ENCODE data around the gene PSMD10. TPM values are rescaled to one million over a fixed set of nuclear protein-coding genes. Genes with fewer than 3 reads are reported as not detected.

PSMD10 gene
- total RNA-seq, 2 experiments from 2014 or later, result 42.3 to 42.6 TPM

DNA sequence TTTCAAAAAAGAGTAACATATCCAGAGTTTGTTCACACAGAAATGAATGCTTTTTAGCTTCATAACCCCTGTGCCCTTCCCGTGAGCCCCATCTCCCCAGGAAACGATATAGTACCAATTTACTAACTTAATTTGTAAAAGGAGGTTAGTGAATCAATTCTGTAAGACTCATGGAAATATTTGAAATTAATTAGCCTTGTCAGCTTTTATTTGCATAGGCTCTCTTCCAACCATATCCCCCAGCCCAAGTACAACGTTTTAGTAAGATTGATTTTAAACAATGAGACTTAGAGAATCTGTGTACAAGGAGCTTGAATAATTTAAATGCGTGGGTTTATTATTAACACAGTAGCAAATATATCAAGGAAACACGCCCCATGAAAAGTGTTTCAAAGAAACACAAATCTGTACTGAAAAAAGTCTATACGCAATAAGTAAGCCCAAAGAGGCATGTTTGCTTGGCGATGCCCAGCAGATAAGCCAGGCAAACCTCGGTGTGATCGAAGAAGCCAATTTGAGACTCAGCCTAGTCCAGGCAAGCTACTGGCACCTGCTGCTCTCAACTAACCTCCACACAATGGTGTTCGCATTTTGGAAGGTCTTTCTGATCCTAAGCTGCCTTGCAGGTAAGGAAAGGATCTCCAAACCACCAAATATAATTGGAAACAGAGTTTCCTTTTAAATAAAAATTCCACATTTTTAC lies 46.6 kb downstream of the PSMD10 start, which contains the start of gene VSIG1:
Gene VSIG1, plus strand, starts transcription at position 512 of the 703 bp plus-strand sequence. Its CDS starts 66 bp downstream, at position 578.
- no peak for DNase-seq
- H3K9me3 Mint-ChIP-seq, result no peaks in the 10 kb centered on the region
- no peak within 1 kb of the TSS for H3K4me3 Mint-ChIP-seq
- H3K36me3 Mint-ChIP-seq, result no peaks in the 10 kb centered on the region
- peaks cover 4% of the 10 kb centered on the region for H3K4me1 Mint-ChIP-seq
- no peaks in the 10 kb centered on the region for H3K27me3 Mint-ChIP-seq
- H3K27ac Mint-ChIP-seq, result no peak within 1 kb of the TSS

DNA sequence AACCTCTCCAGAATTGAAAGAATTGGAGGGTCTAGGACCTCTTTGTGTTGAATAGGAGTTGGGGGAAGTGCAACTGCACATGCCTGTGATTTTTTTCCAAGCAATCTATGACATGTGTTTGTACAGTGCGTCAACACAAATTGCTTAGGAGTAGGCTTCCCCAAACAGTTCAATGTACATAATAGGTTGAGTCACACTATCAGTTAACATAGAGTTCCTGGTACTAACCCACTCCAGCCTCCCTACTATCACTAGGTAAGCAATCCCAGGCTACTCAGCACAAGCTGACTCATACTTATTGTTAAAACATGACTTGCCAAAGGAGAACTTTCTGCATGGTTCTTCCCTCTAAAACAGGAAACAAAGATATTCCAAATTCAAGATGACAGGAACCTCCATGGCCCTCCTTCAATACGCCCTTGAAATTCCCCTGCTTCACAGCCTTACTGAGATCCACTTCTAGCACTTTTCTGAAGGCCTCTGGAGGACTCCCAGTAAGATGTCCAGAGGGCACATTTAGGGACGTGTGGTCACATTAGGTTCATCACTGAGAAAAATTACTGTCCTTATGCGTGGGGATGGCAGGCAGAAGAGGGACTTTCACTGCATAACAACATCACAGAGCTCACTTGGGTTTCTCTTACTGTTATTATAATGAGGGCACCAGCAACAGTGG lies 54.9 kb downstream of the PSMD10 start:
- Mint-ChIP-seq H3K36me3 (peaks cover 6% of the 10 kb centered on the region), H3K27me3 (no peaks in the 10 kb centered on the region), H3K27ac (no peak overlapping the region), H3K4me3 (no peak overlapping the region), H3K9me3 (no peaks in the 10 kb centered on the region), H3K4me1 (peaks cover 25% of the 10 kb centered on the region)
- DNase-seq, result no peak

DNA sequence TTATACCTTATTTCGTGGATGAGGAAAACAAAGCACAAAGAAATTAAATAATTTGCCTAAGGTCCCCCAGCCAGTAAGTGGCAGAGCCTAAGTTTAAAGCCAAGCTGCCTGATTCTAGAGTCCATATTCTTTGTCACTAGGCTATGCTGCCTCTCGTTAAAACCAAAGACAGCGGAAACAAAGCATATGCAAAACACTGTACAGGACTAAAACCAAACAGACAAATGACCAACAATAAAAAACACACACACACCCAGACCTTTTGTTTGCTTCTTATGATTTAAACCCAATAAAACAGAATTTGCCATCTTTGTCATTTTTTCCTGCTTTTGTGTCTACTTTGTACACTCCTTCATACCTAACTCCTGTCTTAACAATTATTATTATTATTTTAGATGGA lies 56.6 kb downstream of the PSMD10 start:
- peaks cover 33% of the 10 kb centered on the region for H3K4me1 Mint-ChIP-seq
- no peak overlapping the region for H3K4me3 Mint-ChIP-seq
- H3K9me3 Mint-ChIP-seq, result no peaks in the 10 kb centered on the region
- no peak for DNase-seq
- H3K27me3 Mint-ChIP-seq, result no peaks in the 10 kb centered on the region
- H3K36me3 Mint-ChIP-seq, result peaks cover 6% of the 10 kb centered on the region
- H3K27ac Mint-ChIP-seq, result no peak overlapping the region

Other genes with a start within 250 kb of the PSMD10 start
- gene TEX13B, start 109.2 kb downstream of the PSMD10 start, total RNA-seq, result not detected
- 1 to 10 TPM in 1 of 2 experiments, under 1 TPM in 1; 0.56 to 1.0 TPM for gene VSIG1, start 46.5 kb downstream of the PSMD10 start, total RNA-seq
- gene ATG4A, start 236 bp upstream of the PSMD10 start, total RNA-seq, result 1 to 10 TPM; 6.8 to 8.0 TPM